Endothelial cell of hepatic sinusoid (primary cell): ENCODE results near the gene IFT27.

Source experiments
- in situ Hi-C: cut with HindIII; loops from 2 replicates; pipeline ENCODE4 v1.10.0; 2017; ENCODE audit warnings: low sequenced_read_pairs

Gene IFT27

GRCh38 chr22:36797911-36798673, 22.2 kb upstream of the IFT27 start:
- in situ Hi-C loops: no loop called here

GRCh38 chr22:36797374-36797773, 21.5 kb upstream of the IFT27 start:
- in situ Hi-C loops: no loop called here

- in situ Hi-C loops: no loop called here
These were observed 20.7 kb upstream of the IFT27 start for GRCh38 chr22:36796552-36797175.

GRCh38 chr22:36795633-36796032, 19.7 kb upstream of the IFT27 start:
- in situ Hi-C loops: no loop called here

GRCh38 chr22:36790648-36791047, 14.7 kb upstream of the IFT27 start:
- in situ Hi-C loops: no loop called here

GRCh38 chr22:36787204-36787988, 11.5 kb upstream of the IFT27 start:
- in situ Hi-C loops: no loop called here

- in situ Hi-C loops: loop anchor here (5.0 kb wide), 1 partner anchor 224 kb away; a partner anchor contains a TSS
These were observed 7.8 kb upstream of the IFT27 start for GRCh38 chr22:36783743-36784142.

- in situ Hi-C loops: loop anchor here (5.0 kb wide), 1 partner anchor 225 kb away; a partner anchor contains a TSS
These were observed 6.0 kb upstream of the IFT27 start for GRCh38 chr22:36781656-36782627.

- in situ Hi-C loops: loop anchor here (5.0 to 10.0 kb wide), 4 partner anchors 59 to 277 kb away; partner anchors contain the start of gene KCTD17
These were observed 2.1 kb upstream of the IFT27 start for GRCh38 chr22:36778020-36778419.

GRCh38 chr22:36776722-36777121, 803 bp upstream of the IFT27 start:
- in situ Hi-C loops: loop anchor here (5.0 to 10.0 kb wide), 4 partner anchors 61 to 278 kb away; partner anchors contain the start of gene KCTD17

- in situ Hi-C loops: loop anchor here (5.0 to 10.0 kb wide), 4 partner anchors 62 to 279 kb away; partner anchors contain the start of gene KCTD17
These were observed 344 bp downstream of the IFT27 start for GRCh38 chr22:36775586-36775963.

GRCh38 chr22:36773935-36774334, 2.0 kb downstream of the IFT27 start:
- in situ Hi-C loops: loop anchor here (5.0 to 10.0 kb wide), 2 partner anchors 47 to 281 kb away; partner anchors contain the start of gene KCTD17

- in situ Hi-C loops: loop anchor here (5.0 to 10.0 kb wide), 2 partner anchors 45 to 282 kb away; partner anchors contain the start of gene KCTD17
These were observed 3.5 kb downstream of the IFT27 start for GRCh38 chr22:36772451-36772850.

GRCh38 chr22:36771356-36772063, 4.4 kb downstream of the IFT27 start:
- in situ Hi-C loops: loop anchor here (5.0 to 10.0 kb wide), 2 partner anchors 44 to 283 kb away; partner anchors contain the start of gene KCTD17

GRCh38 chr22:36770513-36771231, 5.2 kb downstream of the IFT27 start:
- in situ Hi-C loops: loop anchor here (5.0 to 10.0 kb wide), 2 partner anchors 43 to 284 kb away; partner anchors contain the start of gene KCTD17

GRCh38 chr22:36769541-36770512, 6.1 kb downstream of the IFT27 start:
- in situ Hi-C loops: loop anchor here (5.0 to 10.0 kb wide), 2 partner anchors 43 to 285 kb away; partner anchors contain the start of gene KCTD17

- in situ Hi-C loops: no loop called here
These were observed 7.3 kb downstream of the IFT27 start for GRCh38 chr22:36768616-36769015.
